Epithelial cell of proximal tubule (primary cell): ENCODE data around the gene FCN2. TPM values are rescaled to one million over a fixed set of nuclear protein-coding genes. Genes with fewer than 3 reads are reported as not detected.

Source experiments
- DNase-seq: peaks from one replicate; pipeline ENCODE4 v3.0.0-alpha.2; 2011; ENCODE audit warnings: low read depth
- H3K4me3 ChIP-seq: 2 replicates; pipeline ENCODE4 v1.5.1; 2011; ENCODE audit warnings: low read depth, mild to moderate bottlenecking, low read length
- CTCF ChIP-seq: conservative IDR thresholded peaks from 2 replicates; pipeline ENCODE4 v1.5.1; 2012; ENCODE audit warnings: low read depth, mild to moderate bottlenecking, low read length
- total RNA-seq: library from RNA; depleted of rRNA; stranded (reverse); fragments of >200 nt; gene quantifications from 2 replicates; pipeline ENCODE4 v1.2.3, GENCODE V29; 2015

Gene FCN2
- total RNA-seq, 1 donor from 2014 or later = not detected

- no peak for TF ChIP-seq CTCF
- DNase-seq = no peak
- no peak overlapping the region for H3K4me3 ChIP-seq
Observed at GRCh38 chr9:134847138-134847537, 33.5 kb upstream of the FCN2 start.

- TF ChIP-seq CTCF = no peak
- DNase-seq = no peak
- no peak overlapping the region for H3K4me3 ChIP-seq
Observed at GRCh38 chr9:134847752-134848432, 32.7 kb upstream of the FCN2 start.

- no peak for DNase-seq
- TF ChIP-seq CTCF = no peak
- no peak overlapping the region for H3K4me3 ChIP-seq
Observed at GRCh38 chr9:134848504-134848903, 32.1 kb upstream of the FCN2 start.

- no peak overlapping the region for H3K4me3 ChIP-seq
- no peak for DNase-seq
- no peak for TF ChIP-seq CTCF
Observed at GRCh38 chr9:134850611-134851010, 30.0 kb upstream of the FCN2 start.

- H3K4me3 ChIP-seq = no peak overlapping the region
- no peak for TF ChIP-seq CTCF
- no peak for DNase-seq
Observed at GRCh38 chr9:134851020-134851419, 29.6 kb upstream of the FCN2 start.

GRCh38 chr9:134852906-134853654 lies 27.5 kb upstream of the FCN2 start:
- H3K4me3 ChIP-seq = no peak overlapping the region
- DNase-seq = no peak
- no peak for TF ChIP-seq CTCF
